ENCODE data around the gene C1QC.

Gene C1QC

DNA sequence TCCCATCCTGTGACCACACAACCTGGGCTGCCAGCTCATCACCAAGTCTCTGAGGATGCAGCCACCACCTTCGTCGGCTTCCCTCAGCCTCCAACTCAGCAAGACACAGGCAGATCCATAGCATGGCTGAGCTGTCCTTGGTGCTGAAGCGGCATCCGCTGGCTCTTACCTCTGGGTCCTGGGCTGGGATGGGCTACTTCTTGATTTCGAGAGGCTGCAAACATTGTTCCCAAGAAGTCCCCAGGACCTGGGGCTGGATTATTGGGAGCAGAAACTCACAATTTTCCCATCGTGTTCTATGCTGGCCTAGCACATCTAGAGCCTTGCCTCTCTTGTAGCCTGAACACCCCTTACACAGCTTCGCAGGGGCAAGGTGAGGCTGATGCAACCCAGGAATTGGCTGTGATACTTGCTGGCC lies 31.9 kb upstream of the C1QC start:
- Mint-ChIP-seq H3K27me3 (peaks cover 66 to 68% of the 10 kb centered on the region in 2 donors), H3K4me3 (no peak overlapping the region), H3K36me3 (no peaks in the 10 kb centered on the region), H3K4me1 (no peaks in the 10 kb centered on the region), H3K9me3 (no peaks in the 10 kb centered on the region), H3K27ac (no peak overlapping the region)
- DNase-seq (no peak), ATAC-seq (replicated peaks) (no peak)

DNA sequence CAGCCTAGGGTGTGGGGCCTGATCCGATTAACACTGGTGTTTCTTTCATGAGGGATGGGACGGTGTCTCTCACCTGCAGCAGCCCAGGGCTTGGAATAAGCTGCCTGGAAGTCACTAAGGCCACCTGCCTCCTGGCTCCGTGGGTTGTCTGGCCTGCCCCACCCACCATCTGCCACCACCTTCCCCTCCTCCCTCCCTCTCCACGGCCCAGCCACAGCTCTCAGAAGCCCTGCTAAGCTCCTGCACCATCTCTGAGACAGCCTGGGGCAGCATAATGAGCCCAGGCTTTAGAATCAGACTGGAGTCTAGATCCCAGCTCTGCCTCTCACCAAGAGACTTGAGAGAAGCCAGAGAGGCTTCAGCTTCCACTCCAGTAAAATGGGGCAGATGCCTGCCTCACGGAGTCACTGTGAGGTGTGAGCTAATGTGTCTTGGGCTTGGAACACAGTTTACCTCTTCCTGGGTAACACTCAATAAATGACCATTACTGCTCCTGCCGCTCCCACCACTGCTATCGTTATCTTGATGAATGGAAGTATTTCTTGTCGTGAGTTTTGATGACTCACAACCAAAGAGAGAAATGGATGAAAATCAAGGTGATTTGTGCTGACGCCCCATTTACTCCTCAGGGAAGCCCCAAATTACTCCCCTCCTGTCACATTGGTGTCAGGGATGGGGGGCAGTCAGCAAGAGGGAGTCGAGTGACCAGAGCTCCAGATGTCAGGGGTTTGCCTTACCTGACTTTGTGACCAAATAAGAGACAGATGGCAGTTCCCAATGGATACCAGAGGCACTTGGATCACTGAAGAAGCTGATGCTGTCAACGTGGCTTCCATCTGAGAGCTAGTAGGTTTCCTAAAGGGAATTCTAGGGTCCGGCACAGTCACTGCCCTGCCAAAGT lies 30.5 kb upstream of the C1QC start:
- no peaks in the 10 kb centered on the region for H3K36me3 Mint-ChIP-seq
- no peaks in the 10 kb centered on the region for H3K9me3 Mint-ChIP-seq
- H3K27ac Mint-ChIP-seq: peak overlapping the region; percentile 37
- DNase-seq: no peak
- no peak for ATAC-seq (replicated peaks)
- no peaks in the 10 kb centered on the region for H3K4me1 Mint-ChIP-seq
- peaks cover 72 to 74% of the 10 kb centered on the region in 2 donors for H3K27me3 Mint-ChIP-seq
- H3K4me3 Mint-ChIP-seq: no peak overlapping the region

DNA sequence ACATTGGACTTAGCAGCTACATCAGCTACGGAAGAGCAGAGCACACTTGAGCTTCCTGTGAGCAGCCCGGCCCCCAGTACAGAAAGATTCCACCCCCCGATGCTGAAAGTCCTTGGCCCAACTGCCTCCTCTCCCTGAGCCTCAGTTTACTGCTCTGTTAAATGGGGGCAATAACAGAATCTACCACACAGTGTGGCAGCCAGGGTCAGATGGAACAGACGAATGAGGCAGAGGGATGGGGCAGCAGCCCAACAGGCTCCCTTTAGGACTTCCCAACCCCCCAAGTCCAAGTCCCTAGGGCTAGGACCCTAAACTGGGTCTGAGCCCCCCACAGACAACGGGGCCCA lies 29.9 kb upstream of the C1QC start:
- peaks cover 70 to 73% of the 10 kb centered on the region in 2 donors for H3K27me3 Mint-ChIP-seq
- no peaks in the 10 kb centered on the region for H3K4me1 Mint-ChIP-seq
- no peak overlapping the region for H3K27ac Mint-ChIP-seq
- ATAC-seq (replicated peaks): no peak
- H3K36me3 Mint-ChIP-seq: no peaks in the 10 kb centered on the region
- no peak for DNase-seq
- H3K4me3 Mint-ChIP-seq: no peak overlapping the region
- H3K9me3 Mint-ChIP-seq: no peaks in the 10 kb centered on the region

GRCh38 chr1:22613951-22614350 lies 29.5 kb upstream of the C1QC start:
- no peak overlapping the region for H3K27ac Mint-ChIP-seq
- no peaks in the 10 kb centered on the region for H3K4me1 Mint-ChIP-seq
- H3K36me3 Mint-ChIP-seq: no peaks in the 10 kb centered on the region
- no peaks in the 10 kb centered on the region for H3K9me3 Mint-ChIP-seq
- DNase-seq (no peak), ATAC-seq (replicated peaks) (no peak)
- no peak overlapping the region for H3K4me3 Mint-ChIP-seq
- peaks cover 69 to 73% of the 10 kb centered on the region in 2 donors for H3K27me3 Mint-ChIP-seq

- H3K36me3 Mint-ChIP-seq: no peaks in the 10 kb centered on the region
- peaks cover 64 to 69% of the 10 kb centered on the region in 2 donors for H3K27me3 Mint-ChIP-seq
- ATAC-seq (replicated peaks) (no peak), DNase-seq (no peak)
- no peaks in the 10 kb centered on the region for H3K4me1 Mint-ChIP-seq
- no peaks in the 10 kb centered on the region for H3K9me3 Mint-ChIP-seq
- no peak overlapping the region for H3K27ac Mint-ChIP-seq
- H3K4me3 Mint-ChIP-seq: no peak overlapping the region
These were observed 27.5 kb upstream of the C1QC start for GRCh38 chr1:22615886-22616285.

DNA sequence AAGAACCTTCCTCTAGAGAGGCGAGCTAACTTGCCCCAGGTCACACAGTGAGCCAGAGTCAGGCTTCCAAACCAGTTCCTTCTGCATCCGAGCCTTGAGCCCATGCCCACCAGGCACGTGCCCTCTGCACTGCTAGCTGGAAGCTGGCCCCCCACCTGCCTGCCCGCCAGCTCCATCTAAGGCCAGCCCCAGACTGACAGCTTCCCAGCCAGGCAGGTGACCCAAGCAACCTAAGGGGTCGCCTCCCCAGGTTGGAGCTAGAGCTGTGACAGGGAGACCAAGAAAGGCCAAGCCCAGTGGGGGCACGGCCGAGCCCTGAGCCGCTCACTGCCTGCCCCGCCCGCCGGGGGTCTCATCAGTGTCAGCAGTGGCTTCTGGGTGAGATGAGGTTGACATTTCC lies 26.9 kb upstream of the C1QC start:
- H3K4me3 Mint-ChIP-seq: no peak overlapping the region
- H3K4me1 Mint-ChIP-seq: no peaks in the 10 kb centered on the region
- H3K9me3 Mint-ChIP-seq: no peaks in the 10 kb centered on the region
- peaks cover 60 to 62% of the 10 kb centered on the region in 2 donors for H3K27me3 Mint-ChIP-seq
- no peak overlapping the region for H3K27ac Mint-ChIP-seq
- no peaks in the 10 kb centered on the region for H3K36me3 Mint-ChIP-seq
- DNase-seq (no peak), ATAC-seq (replicated peaks) (no peak)

DNA sequence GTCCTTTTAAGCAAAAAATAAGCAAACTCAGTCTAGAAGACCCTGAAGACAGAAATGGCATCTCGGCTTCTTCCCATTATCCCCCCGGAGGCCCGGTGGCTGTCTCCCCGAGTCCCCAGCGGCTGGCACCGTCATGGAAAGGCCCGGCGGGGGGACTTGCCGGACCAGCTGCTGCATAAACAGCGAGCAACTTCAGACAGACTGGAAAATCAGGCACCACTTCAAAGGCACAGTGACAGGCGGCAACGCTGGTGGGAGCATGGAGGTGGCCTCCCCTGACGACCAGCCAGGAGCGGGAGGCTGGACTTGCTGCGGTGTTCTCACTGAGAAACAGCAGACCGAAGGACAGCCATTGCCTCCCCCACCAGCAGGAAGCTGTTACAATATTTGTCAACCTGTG lies 25.4 kb upstream of the C1QC start:
- Mint-ChIP-seq H3K9me3 (no peaks in the 10 kb centered on the region), H3K4me1 (no peaks in the 10 kb centered on the region), H3K4me3 (no peak overlapping the region), H3K36me3 (no peaks in the 10 kb centered on the region), H3K27ac (no peak overlapping the region), H3K27me3 (peaks cover 53 to 58% of the 10 kb centered on the region in 2 donors)
- ATAC-seq (replicated peaks) (no peak), DNase-seq (no peak)

GRCh38 chr1:22619252-22619651 lies 24.2 kb upstream of the C1QC start:
- DNase-seq (no peak), ATAC-seq (replicated peaks) (no peak)
- Mint-ChIP-seq H3K4me1 (no peaks in the 10 kb centered on the region), H3K27ac (no peak overlapping the region), H3K9me3 (no peaks in the 10 kb centered on the region), H3K27me3 (peaks cover 51 to 60% of the 10 kb centered on the region in 2 donors), H3K36me3 (no peaks in the 10 kb centered on the region), H3K4me3 (no peak overlapping the region)

DNA sequence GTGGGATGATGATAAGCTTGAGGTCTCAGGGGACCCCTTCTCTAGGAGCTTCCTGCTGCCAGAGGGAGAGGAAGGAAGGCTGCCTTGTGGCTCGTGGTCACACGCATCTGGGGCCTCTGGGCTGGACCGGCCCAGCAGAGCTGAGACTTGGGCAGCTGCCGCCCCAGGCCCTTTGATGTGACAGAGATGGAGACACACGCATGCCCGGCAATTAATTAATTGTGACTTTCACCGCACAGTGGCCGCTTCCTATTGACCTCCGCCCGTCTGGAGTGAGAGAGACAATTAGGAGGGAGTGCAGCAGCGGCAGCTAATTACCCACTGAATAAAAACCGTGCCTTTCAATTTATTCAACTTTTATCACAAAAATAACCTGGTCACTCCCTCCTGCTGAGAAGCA lies 23.6 kb upstream of the C1QC start:
- Mint-ChIP-seq H3K36me3 (no peaks in the 10 kb centered on the region), H3K27me3 (peaks cover 52 to 60% of the 10 kb centered on the region in 2 donors), H3K4me3 (no peak overlapping the region), H3K4me1 (no peaks in the 10 kb centered on the region), H3K27ac (no peak overlapping the region), H3K9me3 (no peaks in the 10 kb centered on the region)
- DNase-seq (no peak), ATAC-seq (replicated peaks) (no peak)

DNA sequence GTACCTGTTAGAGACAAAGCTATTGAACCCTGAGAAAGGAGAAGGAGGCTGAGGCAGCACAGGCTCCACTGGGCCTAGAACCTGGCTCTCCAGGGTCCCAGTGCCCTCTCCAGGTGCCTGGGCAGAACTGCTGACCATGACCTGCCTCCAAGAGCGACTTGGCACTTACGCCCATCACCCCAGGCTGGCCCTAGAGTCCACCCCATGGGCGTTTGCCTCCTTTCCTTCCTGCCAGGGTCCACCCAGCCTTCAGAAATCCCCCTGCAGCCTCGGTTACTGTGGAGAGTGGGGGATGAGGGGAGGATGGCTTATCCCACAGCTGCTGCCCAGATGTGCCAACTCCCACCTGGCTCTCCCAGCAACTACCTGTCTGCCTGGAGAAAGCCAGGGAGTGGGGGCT lies 21.7 kb upstream of the C1QC start:
- H3K4me3 Mint-ChIP-seq: no peak overlapping the region
- no peak for ATAC-seq (replicated peaks)
- no peak for DNase-seq
- peaks cover 42 to 56% of the 10 kb centered on the region in 2 donors for H3K27me3 Mint-ChIP-seq
- no peak overlapping the region for H3K27ac Mint-ChIP-seq
- no peaks in the 10 kb centered on the region for H3K9me3 Mint-ChIP-seq
- no peaks in the 10 kb centered on the region for H3K36me3 Mint-ChIP-seq
- no peaks in the 10 kb centered on the region for H3K4me1 Mint-ChIP-seq

GRCh38 chr1:22625262-22625925 lies 18.0 kb upstream of the C1QC start:
- peaks cover 50 to 58% of the 10 kb centered on the region in 2 donors for H3K27me3 Mint-ChIP-seq
- DNase-seq (no peak), ATAC-seq (replicated peaks) (no peak)
- H3K36me3 Mint-ChIP-seq: no peaks in the 10 kb centered on the region
- H3K4me3 Mint-ChIP-seq: no peak overlapping the region
- H3K27ac Mint-ChIP-seq: no peak overlapping the region
- H3K4me1 Mint-ChIP-seq: no peaks in the 10 kb centered on the region
- H3K9me3 Mint-ChIP-seq: no peaks in the 10 kb centered on the region

DNA sequence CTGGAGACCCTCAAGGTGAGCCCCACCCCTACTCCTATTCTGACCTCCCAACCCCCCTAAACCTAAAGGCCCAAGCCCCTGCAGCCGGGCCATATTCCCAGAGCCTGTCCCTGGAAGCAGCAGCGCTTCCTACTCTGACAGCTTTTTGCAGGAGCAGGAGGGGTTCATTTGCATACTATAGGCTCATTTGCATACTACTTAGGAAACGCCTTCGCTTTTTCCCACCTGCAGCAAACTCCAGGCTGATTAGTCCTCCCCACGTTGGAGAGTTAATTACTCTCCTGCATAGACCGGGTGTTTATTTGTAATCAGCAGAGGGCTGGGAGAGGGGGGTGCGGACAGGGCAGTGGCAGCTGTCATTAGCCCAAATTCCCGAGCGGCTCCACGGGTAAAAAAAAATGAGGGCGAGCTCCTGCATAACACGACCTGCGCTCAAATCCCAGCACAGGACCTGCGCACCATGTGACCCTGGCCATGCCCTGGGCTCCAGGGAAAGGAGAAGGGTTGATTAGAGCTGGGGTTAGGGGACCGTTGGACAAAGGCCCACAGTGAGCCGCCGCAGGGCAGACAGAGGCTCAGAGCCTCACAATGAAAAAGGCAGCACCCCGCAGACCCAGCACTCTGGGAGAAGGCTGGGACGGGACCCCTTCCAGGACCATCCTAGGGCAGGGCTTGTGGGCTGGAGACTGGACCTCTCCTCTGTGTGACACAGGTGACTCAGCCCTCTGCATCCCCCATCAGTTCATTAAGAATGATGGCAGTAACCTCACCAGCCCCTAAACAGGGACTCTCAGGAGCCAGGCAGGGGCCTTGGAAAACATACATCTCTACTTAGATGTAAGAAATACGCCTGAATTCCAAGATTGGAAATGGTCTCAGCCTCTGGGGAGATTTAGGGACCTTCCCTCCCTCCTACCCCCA lies 16.9 kb upstream of the C1QC start:
- no peak overlapping the region for H3K27ac Mint-ChIP-seq
- DNase-seq: no peak
- H3K4me1 Mint-ChIP-seq: no peaks in the 10 kb centered on the region
- no peak for ATAC-seq (replicated peaks)
- H3K27me3 Mint-ChIP-seq: peaks cover 55 to 61% of the 10 kb centered on the region in 2 donors
- no peak overlapping the region for H3K4me3 Mint-ChIP-seq
- no peaks in the 10 kb centered on the region for H3K36me3 Mint-ChIP-seq
- H3K9me3 Mint-ChIP-seq: no peaks in the 10 kb centered on the region

GRCh38 chr1:22627331-22627730 lies 16.1 kb upstream of the C1QC start:
- no peak for DNase-seq
- H3K27ac Mint-ChIP-seq: no peak overlapping the region
- H3K9me3 Mint-ChIP-seq: no peaks in the 10 kb centered on the region
- no peaks in the 10 kb centered on the region for H3K36me3 Mint-ChIP-seq
- no peaks in the 10 kb centered on the region for H3K4me1 Mint-ChIP-seq
- H3K27me3 Mint-ChIP-seq: peaks cover 58 to 61% of the 10 kb centered on the region in 2 donors
- no peak overlapping the region for H3K4me3 Mint-ChIP-seq
- no peak for ATAC-seq (replicated peaks)

GRCh38 chr1:22628698-22629444 lies 14.6 kb upstream of the C1QC start:
- Mint-ChIP-seq H3K9me3 (no peaks in the 10 kb centered on the region), H3K4me3 (no peak overlapping the region), H3K27ac (no peak overlapping the region), H3K4me1 (no peaks in the 10 kb centered on the region), H3K27me3 (peaks cover 60 to 63% of the 10 kb centered on the region in 2 donors), H3K36me3 (no peaks in the 10 kb centered on the region)
- DNase-seq (no peak), ATAC-seq (replicated peaks) (no peak)
